CD4-positive, alpha-beta T cell treated with Interleukin-2 at 100 ng/mL for 4 hours (primary cell): ENCODE data around the gene PPP4R4.

ENCODE experiments used
- DNase-seq: peaks from one replicate; pipeline ENCODE4 v3.0.0-alpha.2; 2020; ENCODE audit warnings: low spot score

The PPP4R4 gene

GRCh38 chr14:94173885-94174603 lies at the start of gene PPP4R4:
TSS of gene PPP4R4 (plus strand) at chr14:94174322. CDS start at chr14:94174466, 144 bp downstream.
- DNase-seq = peak; percentile 87

GRCh38 chr14:94124582-94125377 lies 49.3 kb upstream of the PPP4R4 start:
- no peak for DNase-seq

DNA sequence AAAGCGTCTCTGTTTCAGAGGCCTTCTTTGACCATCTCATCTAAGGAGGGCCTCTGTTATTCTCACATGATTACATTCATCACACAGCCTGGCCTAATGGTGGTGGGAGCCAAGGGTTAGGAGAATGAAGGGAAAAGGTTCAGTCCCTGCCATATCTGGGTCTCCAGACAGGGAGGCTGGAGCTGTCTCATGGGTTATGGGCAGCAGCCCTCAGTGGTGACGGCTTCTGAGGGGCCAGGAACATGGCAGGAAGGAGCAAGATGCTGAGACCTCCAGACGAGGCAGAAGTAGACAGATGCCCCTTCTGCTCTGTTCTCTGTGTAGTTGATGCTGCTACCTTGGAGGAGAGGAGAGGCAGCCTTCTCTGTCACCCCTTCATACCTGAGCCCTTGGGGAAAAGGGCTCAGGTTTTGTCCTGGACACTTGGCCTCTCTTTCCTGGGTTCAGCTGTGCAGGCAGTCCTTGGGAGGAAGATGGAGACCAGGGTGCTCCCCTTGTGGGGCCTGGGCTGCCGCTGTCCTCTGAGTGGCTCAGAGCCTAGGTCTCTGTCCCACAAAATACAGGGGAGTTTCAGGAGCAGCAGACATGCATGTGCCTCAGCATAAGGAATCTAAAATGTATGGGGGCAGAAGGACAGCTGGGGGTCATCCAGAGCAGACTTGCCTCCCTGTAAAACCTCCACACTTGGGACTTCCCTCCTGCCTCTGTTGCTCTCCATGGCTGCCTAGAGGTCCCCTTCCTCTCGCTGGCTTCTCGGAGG lies 48.3 kb upstream of the PPP4R4 start:
- no peak for DNase-seq

- no peak for DNase-seq
Measured at GRCh38 chr14:94126419-94126677, 47.8 kb upstream of the PPP4R4 start.

DNA sequence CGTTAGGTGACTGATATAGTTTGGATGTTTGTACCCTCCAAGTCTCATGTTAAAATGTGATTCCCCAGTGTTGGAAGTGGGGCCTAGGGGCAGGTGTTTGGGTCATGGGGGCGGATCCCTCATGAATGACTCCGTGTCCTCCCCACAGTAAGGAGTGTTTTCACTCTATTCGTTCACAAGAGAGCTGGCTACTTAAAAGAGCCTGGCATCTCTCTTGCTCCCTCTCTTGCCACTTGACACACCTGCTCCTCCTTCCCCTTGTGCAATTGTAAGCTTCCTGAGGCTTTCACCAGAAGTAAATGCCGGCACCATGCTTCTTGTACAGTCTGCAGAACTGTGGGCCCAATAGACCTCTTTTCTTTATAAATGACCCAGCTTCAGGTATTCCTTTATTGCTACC lies 47.3 kb upstream of the PPP4R4 start:
- no peak for DNase-seq

DNA sequence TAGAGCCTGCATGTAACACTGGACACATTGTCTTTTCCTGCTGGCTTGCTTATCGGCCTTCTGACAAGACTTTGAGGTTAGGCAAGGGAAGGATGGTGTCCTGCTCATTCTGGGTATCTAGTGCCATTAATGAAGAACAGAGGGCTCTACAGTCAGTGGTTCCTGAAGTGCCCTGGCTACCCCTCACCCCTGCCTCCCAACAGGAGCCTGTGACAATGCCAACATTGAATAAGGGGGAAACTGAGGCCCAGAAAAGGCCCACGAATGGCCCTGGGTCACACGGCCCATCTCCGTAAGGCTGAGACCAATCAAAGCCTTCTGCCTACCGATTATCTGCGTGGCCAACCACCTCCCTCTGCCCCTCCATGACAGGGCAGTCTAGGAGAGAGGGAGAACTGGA lies 46.8 kb upstream of the PPP4R4 start:
- no peak for DNase-seq

- DNase-seq = no peak
Measured at GRCh38 chr14:94128216-94128839, 45.8 kb upstream of the PPP4R4 start.

DNA sequence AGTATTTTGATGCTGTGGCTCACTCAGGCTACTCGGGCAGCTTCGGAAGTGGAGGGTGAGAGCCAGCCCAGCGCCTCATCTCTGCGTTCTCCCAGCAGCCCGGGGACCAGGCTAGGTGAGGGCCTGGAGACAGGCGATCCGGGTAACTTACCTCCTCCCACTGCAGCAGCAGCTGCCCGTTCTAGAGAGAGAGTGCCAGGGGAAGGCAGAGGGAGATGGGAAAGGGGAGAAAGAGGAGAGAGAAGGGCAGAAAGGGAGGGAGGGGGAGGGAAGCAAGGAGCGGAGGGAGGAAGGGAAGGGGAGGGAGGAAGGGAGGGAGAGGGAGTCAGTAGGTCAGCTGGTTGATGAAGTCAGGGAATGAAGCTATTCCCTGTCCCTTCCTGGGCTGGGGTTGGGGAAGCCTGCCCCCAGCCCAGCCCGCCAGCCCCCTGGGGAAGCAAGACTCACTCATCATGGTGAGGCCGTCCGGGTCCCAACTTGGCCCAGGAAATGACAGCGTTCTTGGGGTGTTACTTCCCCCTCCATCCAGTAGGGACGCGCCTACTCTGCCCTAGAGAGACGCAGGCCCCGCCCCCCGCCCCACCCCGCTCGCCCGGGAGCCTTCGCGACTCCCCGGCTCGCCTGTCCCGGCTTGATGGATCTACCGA lies 44.9 kb upstream of the PPP4R4 start, which contains the start of gene IFI27L2:
IFI27L2 (minus strand) TSS at position 494 of the 647 bp plus-strand sequence; CDS start at position 454, 40 bp downstream.
- peak; percentile 68 for DNase-seq

DNA sequence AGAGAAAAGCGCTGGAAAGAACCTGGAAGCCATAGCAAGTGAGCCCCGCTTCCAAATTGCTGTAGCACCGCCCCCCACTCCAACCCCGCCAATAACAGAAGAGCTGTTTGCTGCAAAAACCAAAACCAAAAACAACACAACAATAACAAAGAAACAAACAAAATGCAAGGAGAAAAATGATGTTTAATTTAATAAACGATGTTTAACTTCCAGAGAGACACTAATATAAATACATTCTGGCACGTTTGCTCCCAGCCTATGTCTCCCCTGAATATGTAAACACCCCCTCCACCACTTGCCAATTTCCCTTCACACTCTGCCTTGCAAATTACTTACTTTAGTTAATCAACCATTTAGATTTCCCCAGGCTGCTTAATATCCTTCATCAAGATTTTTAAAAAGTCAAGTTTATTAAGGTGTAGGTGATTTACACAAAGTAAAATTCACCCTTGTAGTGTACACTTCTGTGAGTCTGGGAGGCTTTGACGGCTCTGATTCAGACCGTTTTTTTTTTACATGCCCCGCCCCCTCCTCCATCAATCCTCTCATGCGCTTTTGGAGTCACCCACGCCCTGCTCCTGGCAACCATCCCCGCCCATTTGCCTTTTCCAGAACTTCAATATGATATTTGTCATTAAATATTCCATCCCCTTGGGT lies 44.2 kb upstream of the PPP4R4 start:
- DNase-seq = peak; percentile 4

DNA sequence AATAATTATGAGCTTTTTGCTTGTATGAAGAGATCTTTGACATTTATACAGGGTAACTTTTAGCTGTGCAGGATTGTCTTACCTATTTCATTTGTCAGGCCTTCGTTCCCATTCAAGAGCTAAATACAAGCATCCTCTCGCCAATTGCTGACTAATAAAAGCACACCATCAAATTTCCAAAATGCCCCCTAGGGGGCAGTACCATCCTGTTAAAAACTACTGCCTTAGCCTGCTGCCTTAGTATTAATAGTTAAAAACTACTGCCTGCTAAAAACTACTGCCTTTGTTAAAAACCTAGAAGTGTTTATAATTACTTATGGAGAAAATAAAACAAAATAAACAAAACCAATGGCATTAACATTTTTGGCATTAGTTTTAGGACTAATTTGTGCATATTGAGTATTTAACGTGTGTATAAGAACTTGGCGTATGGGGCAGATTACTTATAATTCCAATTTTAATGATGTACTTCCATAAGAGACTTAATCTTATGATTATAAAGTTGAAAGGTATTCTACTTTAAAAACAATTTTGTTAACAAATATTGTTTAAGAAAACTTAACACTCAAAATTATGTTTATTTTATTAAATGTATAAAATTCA lies 41.7 kb upstream of the PPP4R4 start:
- peak; percentile 85 for DNase-seq

DNA sequence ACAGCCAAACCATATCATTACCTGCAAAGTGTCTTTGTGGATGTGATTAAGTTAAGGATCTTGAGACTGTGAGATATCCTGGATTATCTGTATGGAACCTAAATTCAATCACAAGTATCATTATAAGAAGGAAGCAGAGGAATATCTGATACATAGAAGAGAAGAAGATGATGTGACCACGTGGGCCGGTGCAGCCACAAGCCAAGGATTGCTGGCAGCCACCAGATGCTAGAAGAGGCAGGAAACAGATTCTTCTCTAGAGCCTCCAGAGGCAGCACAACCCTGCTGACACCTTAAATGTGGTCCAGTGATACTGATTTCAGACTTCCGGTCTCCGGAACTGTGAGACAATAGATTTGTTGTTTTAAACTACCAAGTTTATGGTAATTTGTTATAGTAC lies 38.6 kb upstream of the PPP4R4 start:
- no peak for DNase-seq

GRCh38 chr14:94136575-94137331 lies 37.4 kb upstream of the PPP4R4 start:
- peak; percentile 88 for DNase-seq

- no peak for DNase-seq
Measured at GRCh38 chr14:94138251-94138650, 35.9 kb upstream of the PPP4R4 start.

GRCh38 chr14:94139006-94139405 lies 35.1 kb upstream of the PPP4R4 start:
- no peak for DNase-seq

GRCh38 chr14:94139421-94139820 lies 34.7 kb upstream of the PPP4R4 start:
- no peak for DNase-seq

GRCh38 chr14:94142247-94142646 lies 31.9 kb upstream of the PPP4R4 start:
- DNase-seq = no peak

- DNase-seq = no peak
Measured at GRCh38 chr14:94142836-94143235, 31.3 kb upstream of the PPP4R4 start.

DNA sequence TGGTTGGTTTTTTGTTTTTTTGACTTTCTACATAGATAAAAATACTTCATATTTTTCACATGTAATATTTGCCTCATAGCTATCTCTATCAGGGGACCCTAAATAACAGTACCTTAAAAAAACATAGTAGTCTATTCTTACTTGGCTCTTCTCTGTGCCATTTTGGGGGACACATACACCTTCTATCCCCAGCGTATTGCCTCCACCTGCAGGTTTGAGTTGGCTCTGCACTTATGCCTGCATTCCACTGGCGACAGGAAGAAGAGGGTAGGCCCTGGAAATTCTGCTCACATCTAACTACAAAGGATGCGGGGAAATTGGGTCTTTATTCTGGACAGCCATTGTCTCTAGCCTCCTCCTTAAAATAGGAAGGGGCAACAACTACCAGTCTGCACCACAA lies 30.9 kb upstream of the PPP4R4 start:
- no peak for DNase-seq

DNA sequence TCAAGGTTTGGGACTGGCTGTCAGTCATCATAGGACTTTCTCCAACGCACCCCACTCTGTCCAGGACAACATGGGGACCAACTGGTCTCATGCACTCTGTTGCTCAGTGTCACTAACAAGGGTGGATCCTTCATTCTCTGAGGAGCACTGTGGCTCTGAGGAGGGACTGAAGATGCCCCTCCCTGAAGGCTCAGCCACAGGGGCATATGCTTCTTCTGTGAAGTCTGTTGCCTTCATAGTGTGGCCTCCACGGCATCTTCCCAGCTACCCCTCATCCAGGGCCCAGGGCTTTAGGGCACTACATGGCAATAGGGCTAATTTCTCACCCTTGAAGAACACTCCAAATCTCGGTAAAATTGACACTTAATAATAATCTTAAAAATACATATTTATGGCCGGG lies 30.4 kb upstream of the PPP4R4 start:
- DNase-seq = no peak

DNA sequence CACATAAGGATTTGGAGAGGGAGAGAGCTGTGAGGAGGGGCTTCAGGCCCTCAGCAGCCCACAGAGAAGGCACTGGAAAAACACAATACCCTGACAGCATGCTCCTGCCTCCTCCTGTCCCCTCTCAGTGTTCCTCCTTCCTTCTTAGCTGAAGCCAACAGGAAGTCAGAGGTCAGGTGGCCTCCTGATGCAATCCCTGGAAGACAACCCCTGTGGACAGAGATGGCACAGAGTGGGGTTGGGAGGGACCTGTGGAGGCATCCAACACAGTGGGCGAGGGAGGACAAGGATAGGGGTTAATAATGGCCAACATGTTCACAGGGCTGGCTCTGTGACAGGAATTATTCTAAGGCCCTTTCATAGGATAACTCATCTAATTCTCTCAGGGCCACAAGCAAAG lies 29.4 kb upstream of the PPP4R4 start:
- DNase-seq = no peak
